RWPE1 (cell line): ENCODE data around the gene SLC34A3.
A peak's percentile ranks its signal among the peaks of the same experiment; 100 is the strongest.

Source experiments
- CTCF ChIA-PET: fragments of 350-600 bp; sonication (Branson Sonifier 250); formaldehyde crosslinking; extraction: SDS; loops from one replicate; lab custom pipeline; 2021; lab: Yijun Ruan, JAX
- POLR2A ChIA-PET: fragments of 400-600 bp; formaldehyde crosslinking; extraction: SDS; loops from one replicate; lab custom pipeline; 2020; ENCODE audit warnings: antibody characterized with exemption; ENCODE audit not compliant: low non-redundant PET; lab: Yijun Ruan, JAX
- DNase-seq: peaks from one replicate; pipeline ENCODE4 v3.0.0; 2012; ENCODE audit warnings: low spot score
- H3K27ac ChIP-seq: fragments of 450-650 bp; 2 replicates; pipeline ENCODE4 v1.5.1; 2017
- CTCF ChIP-seq: fragments of 450-650 bp; conservative IDR thresholded peaks from 2 replicates; pipeline ENCODE4 v1.5.1; 2017; ENCODE audit warnings: low read depth, mild to moderate bottlenecking

The SLC34A3 gene

DNA sequence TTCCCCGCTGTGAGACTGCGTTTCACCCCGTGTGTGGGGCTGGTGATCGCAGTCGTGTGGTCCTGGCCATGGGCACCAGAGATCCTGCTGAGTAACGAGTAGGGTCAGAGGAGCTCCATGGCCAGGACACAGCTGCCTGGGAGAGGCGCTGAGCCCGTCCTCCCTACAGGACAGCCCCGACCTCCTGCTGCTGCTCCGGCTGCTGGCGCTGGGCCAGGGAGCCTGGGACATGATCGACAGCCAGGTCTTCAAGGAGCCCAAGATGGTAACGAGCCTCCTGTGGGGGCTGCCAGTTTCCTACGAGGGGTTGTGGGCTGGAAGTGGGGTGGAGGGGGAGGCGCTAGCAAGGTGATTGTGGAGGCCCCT lies 35.4 kb downstream of the SLC34A3 start:
- no peak for TF ChIP-seq CTCF
- ChIA-PET CTCF (interaction anchor here (1.3 kb wide), 1 partner anchor 10 kb away, joined by 4 read pairs; no protein-coding TSS in a partner anchor), POLR2A (no interaction called here)
- peak overlapping the region; percentile 94 for H3K27ac ChIP-seq
- no peak for DNase-seq

- peak overlapping the region; percentile 94 for H3K27ac ChIP-seq
- ChIA-PET CTCF (interaction anchor here (1.3 kb wide), 1 partner anchor 10 kb away, joined by 4 read pairs; no protein-coding TSS in a partner anchor), POLR2A (interaction anchor here (0.6 kb wide), 1 partner anchor 12 kb away, joined by 3 read pairs; no protein-coding TSS in a partner anchor)
- no peak for TF ChIP-seq CTCF
- no peak for DNase-seq
Observed at GRCh38 chr9:137266585-137267453, 36.1 kb downstream of the SLC34A3 start.

DNA sequence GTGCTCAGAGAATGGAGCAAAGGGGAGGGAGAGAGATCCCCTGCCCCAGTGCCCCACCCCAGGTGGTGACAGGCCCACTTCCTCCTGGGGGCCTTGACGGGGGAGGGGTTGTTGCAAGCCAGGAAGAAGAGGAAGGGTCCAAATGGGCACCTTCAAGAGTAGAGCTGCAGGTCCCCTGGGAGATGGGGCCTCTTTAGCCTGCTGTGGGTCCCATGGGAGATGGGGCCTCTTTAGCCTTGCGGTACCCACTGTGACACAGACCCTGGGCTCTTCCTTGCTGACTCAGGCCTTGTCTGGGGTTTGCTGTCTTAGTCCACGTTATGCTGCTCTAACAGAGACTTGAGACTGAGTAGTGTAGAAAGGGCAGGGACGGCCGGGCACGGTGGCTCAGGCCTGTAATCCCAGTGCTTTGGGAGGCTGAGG lies 37.2 kb downstream of the SLC34A3 start:
- TF ChIP-seq CTCF = no peak
- POLR2A ChIA-PET = interaction anchor here (0.6 kb wide), 1 partner anchor 178 kb away, joined by 4 read pairs; no protein-coding TSS in a partner anchor
- peak overlapping the region; percentile 94 for H3K27ac ChIP-seq
- DNase-seq = no peak
- CTCF ChIA-PET = no interaction called here

GRCh38 chr9:137268538-137269201 lies 38.0 kb downstream of the SLC34A3 start:
- TF ChIP-seq CTCF = no peak
- peak overlapping the region; percentile 94 for H3K27ac ChIP-seq
- ChIA-PET CTCF (interaction anchor here (1.1 kb wide), 1 partner anchor 34 kb away, joined by 3 read pairs; no protein-coding TSS in a partner anchor), POLR2A (interaction anchor here (0.6 kb wide), 1 partner anchor 178 kb away, joined by 4 read pairs; no protein-coding TSS in a partner anchor)
- no peak for DNase-seq

DNA sequence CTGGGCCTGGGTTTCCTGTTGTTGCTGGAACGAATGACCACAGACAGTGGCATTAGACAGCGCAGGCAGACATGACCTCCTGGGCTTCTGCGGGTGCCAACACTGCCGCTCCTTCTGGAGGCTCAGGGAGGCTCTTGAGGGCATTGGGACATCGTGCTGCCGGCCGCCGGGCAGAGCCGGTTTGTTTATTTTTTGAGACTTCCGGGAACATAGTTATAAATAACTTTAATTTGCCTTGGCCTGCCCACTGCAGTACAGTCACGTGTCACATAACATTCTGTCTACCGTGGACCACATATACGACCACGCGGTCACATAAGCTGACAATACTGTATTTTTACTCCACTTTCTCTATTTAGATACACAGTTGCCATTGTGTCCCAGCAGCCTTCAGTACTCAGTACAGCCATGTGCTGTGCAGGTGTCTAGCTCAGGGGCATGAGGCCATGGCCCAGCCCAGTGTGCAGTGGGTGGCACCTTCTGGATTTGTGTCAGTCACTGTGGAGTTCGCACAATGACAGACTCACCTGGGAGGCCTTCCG lies 38.6 kb downstream of the SLC34A3 start:
- POLR2A ChIA-PET = interaction anchor here (0.5 kb wide), 1 partner anchor 180 kb away, joined by 3 read pairs; no protein-coding TSS in a partner anchor
- H3K27ac ChIP-seq = peak overlapping the region; percentile 94
- DNase-seq = no peak

More for the DNA sequence above, 38.6 kb downstream of the SLC34A3 start:
- CTCF ChIA-PET = interaction anchor here (0.7 to 1.1 kb wide), 2 partner anchors 8 to 35 kb away, joined by 3 read pairs; partner anchors contain the start of gene TOR4A
- TF ChIP-seq CTCF = no peak
